GM21717 (cell line): ENCODE results near the gene SHISA7.
"Not testable (repeated sequence)": the region's sequence is repeated elsewhere in the genome, so short reads cannot be mapped to it uniquely, and the experiment has no call there.

Experiments used
- ATAC-seq: cut with Tn5 transposase; IDR thresholded peaks from one replicate; pipeline ENCODE4 v1.9.1; 2021; ENCODE audit warnings: mild to moderate bottlenecking, moderate library complexity; ENCODE audit not compliant: unreplicated experiment

SHISA7 gene

DNA sequence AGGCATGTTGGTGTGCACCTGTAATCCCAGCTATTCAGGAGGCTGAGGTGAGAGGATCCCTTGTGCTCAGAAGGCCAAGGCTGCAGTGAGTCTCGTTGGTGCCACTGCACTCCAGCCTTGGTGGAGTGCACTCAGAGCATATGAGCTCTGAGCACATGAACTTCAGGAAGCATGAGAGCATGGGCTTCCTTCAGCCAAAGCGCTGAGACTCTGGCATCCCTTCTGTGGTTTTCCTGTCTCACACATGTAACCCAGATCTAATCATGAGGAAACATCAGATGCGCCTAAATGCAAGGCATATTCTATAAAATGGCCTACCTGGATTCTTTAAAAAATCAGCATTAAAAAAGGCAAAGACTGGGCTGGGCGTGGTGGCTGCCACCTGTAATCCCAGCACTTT lies 21.8 kb downstream of the SHISA7 start:
- ATAC-seq = not testable (repeated sequence)

DNA sequence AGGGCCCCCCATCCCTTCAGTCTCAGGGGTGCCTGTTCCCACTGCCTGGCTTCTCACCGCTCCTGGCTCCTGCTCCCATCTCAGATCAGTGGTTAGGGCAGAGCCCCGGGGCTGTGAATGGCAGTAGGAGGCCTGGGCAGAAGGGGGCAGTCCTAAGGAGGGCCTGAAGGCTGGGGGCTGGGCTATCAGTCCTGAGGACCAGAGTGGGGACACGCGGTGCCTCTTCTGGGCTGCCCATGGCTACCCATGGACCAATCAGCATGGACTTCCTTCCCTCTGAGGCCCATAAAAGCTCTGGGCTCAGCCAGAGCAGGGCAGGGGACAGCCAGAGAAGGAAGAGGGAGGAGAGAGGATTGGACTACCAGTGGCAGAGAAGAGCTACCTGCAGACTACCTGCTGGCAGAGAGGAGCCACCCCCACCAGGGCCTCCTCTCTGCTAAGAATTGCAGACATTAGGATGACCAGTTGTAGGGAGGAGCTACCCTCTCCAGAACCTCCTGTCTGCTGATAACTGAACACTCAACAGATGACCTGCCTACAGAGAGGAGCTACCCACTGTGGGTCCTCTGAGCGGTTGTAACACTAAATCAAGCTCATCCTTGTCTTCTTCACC lies 23.4 kb downstream of the SHISA7 start:
- ATAC-seq = no peak

DNA sequence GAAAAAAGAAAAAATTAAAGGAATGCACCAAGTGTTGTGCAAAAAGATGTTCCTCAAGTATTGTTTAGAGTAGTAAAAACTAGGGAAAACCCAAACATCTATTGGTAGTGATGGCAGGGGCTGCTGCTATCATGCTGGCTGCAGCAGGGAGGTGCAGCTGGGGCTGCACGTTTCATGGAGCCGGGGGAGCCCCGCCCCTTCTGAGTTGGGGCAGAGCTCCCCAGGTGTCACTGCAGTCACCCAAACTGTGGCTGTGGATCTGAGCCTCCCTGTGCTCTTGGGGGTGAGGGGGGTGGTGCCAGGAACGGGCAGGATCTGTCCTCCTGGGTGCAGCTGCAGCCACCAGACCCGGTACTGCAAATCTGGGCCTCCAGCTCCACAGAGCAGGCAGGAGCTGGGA lies 24.0 kb downstream of the SHISA7 start:
- no peak for ATAC-seq

DNA sequence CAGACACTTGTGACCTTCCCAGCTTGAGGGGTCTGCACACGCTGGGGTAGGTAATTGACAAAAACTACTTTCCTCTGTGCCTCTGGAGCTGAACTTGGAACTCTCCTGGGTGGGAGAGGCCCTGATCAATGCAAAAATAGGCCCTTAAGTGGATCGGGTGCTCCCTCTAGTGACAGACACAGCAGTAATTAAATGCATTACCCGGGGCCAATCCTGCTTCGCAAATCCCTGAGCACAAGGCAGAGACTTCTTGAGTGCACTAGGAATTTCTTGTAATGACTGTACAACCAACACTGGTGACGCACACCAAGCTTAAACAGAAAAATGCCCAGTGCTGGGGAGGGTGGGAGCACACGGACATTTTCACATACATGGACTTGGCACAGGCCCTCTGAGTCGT lies 24.9 kb downstream of the SHISA7 start:
- no peak for ATAC-seq

DNA sequence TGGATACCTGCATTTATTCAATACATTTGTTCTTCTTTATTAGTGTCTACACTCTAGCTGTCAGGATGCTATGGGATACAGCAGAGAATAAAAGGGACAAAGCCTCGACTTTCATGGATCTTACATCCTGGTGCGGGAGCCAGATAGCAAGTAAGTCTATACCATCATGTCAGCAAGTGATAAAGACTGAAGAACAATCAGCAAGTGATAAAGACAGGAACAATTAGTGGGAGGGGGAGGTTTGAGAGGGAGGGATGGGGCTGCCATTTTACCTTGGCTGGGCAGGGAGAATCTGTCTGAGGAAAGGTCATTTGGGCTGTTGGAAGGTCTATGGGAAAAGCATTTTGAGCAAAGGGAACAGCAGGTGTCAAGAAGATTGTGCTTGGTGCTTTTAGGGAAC lies 32.9 kb downstream of the SHISA7 start:
- no peak for ATAC-seq

DNA sequence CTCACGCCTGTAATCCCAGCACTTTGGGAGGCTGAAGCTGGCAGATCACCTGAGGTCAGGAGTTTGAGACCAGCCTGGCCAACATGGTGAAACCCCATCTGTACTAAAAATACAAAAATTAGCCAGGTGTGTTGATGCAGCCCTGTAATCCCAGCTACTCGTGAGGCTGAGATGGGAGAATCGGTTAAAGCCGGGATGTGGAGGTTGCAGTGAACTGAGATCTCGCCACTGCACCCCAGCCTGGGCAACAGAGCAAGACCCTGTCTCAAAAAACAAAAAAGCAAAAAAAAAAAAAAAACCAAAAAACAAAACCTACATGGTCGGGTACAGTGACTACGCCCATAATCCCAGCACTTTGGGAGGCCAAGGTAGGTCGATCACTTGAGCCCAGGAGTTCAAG lies 33.9 kb downstream of the SHISA7 start:
- ATAC-seq = not testable (repeated sequence)

DNA sequence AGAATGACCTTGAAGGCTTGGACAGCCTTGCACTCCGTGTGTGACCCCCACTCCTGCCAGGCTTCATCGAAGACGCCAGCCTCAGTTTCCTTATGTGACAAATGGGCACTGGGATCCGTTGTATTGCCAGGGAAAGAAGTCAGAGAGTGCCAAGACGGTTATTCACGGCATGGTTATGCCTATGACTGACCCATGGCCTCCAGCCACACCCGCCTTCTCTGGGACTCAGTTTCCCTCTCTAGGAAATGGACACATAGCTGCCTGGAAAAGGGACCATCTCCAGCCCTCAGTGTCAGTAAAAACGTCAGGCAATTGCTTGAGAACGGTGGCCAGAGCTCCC lies 34.6 kb downstream of the SHISA7 start:
- ATAC-seq = no peak

DNA sequence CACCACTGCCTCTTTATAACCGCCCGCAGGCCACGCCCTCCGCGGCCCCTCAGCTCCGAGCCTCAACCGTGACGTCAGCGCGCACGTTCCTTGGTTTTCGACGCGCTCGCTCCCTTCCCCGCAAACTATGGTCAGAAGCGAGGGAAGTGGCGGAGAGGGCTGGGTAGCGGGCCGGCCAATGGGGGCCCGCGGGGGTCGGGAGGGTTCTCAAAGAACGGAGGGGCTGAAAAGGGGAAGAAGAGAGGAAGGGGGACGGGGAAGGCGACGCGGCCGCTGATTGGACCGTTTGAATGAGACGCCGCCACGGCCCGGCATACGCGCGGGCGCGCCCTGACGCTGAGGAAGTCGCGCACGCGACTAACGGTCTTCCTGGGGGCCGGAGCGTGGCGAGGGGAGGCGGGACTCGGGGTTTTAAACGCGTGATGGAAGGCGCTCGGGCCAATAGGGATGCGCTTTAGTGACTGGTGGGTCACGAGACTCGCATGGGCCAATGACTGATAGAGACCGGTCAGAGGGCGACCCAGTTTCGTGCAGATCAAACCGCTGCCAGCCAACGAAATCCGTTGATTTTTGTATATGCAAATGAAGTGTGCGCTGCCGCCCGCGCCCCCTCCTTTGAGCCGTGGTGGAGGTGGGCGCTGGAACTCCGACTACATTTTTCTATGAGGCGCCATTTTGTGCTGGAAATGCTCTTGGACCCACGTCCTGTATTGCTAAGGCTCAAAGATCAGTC lies 35.1 kb downstream of the SHISA7 start:
- peak; percentile 80 for ATAC-seq

DNA sequence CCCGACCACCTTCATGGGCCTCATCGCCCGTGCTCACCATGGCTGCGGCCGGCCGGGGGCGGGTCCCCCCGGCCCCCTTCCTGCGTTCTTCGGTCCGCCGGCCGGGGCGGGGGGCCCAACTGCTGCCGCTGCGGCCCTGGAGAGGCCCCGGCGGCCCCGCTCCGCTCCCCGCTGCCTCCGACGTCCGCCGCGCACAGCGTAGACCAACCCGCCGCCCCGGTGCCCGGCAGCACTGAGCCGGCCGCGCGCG lies 35.6 kb downstream of the SHISA7 start, which contains the start of gene UBE2S:
TSS of gene UBE2S (minus strand) at position 239 of the 250 bp plus-strand sequence. CDS start at position 40, 199 bp downstream.
- ATAC-seq = not testable (repeated sequence)

DNA sequence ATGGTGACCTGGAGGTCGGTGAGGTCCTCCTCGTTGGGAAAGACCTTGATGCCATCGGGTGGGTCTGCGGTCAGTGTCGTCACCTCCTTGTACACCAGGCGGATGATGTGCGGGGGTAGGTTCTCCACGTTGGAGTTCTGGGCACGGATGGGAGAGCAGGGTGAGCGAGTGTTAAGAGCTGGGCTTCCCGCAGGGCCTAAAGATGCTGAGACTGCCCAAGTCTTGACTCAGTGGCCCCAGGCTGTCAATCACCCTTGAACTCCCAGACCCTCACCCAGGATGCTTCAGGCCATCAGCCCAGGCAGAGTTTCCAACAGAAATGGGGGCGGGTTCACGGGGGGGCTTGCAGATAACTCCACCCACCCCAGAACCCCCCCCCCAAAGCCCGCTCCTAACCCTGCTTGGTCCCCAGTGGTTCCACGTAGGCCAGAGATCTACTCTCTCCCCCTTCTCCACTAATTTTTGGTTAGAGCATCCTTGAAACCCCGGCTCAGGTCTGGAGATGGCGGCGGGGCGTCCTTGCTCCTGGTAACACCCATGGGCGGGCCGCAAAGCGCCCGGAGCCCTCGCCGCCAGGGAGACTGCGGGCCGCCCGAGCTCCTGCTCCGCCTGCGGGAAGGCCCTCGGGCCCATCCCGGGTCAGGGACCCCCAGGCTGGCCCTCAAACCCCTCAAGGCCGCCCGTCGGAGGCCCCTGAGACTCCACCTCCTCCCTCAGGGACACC lies 36.1 kb downstream of the SHISA7 start:
- ATAC-seq = no peak

DNA sequence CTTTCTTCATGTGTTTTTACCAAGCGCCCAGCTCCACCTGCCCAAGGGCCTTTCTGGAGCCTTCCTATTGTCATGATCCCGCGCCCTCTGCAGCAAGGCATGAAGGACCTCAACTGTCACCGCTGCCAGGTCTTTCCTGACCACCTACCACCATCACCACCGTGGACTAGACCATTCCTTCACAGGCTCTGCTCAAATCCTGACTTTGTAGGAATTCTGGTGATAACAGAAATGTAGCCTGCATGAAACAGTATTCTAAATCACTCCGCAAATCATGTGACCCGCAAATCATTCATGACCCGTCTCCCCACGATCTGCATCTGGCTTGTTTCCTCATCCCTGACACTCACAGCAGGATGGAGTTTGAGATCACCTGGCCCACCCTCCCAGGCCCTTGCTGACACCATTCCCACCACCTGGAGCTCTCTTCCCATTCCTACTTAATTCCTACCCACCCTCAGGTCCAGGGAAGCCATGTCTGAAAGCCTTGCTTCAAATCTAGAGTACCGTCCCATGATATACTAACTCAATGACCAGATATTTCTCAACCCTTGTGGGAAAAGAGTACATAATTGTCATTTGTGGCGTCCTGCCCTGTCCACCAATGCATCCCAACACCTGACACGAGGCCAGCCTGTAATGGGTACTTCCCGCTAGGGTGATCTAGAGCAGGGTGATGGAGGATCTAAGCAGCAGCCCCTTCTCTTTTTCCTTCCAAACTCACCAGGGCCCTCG lies 36.8 kb downstream of the SHISA7 start:
- no peak for ATAC-seq

DNA sequence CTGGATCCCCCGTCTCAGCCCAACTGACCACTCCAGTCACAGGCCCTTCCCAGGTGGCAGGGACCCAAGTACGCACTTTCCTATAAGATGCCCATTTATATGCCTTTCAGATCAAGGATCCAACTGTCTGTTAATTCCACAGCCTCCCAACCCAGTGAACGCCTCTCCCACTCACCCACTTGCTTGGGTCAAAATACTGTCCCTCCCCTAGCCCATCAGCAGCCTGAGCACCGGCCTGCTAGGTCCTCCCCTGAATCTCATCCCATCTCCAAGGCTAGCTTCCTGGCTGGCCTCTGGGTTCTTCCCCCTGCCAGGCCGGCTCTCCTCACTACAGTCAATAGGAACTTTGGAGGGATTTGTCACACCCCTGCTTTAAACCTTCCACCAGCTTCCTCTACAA lies 37.5 kb downstream of the SHISA7 start:
- no peak for ATAC-seq

DNA sequence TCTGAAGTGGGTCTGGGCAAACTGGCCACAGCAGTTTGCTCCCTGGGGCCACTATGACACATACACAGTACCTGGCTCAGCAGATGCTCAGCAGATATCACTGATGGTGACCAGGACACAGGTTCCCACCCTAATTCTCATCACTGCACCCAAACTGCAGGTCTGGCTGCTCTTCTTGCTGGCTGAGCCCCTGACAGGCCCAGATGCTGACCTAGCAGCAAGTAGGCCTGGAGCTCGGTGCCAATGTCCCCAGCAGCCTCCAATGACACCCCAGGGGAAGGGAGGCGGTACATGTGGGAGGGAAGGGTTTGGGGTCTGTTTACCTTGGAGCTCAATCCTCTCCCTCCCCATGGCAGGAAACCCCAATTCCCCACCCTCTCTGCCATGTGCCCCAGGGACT lies 40.6 kb downstream of the SHISA7 start:
- no peak for ATAC-seq

DNA sequence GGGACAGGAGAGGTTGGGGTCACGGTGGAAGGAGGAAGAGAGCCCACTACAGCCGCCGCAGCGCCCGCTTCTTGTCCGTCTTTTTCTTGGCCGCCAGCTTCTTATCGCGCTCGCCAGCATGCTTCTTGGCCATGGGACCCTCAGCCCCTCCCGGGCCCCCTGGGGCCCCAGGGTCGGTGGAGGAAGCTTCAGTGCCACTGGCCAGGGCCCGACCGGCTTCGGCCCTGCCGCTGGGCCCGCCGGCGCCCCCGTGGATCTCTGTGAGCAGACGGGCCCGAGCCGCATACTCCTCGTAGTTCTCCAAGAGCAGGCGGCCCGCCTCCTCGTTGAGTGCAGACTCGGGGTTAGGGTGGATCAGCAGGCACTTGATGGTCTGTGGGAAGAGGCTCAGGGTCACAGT lies 41.7 kb downstream of the SHISA7 start:
- not testable (repeated sequence) for ATAC-seq

DNA sequence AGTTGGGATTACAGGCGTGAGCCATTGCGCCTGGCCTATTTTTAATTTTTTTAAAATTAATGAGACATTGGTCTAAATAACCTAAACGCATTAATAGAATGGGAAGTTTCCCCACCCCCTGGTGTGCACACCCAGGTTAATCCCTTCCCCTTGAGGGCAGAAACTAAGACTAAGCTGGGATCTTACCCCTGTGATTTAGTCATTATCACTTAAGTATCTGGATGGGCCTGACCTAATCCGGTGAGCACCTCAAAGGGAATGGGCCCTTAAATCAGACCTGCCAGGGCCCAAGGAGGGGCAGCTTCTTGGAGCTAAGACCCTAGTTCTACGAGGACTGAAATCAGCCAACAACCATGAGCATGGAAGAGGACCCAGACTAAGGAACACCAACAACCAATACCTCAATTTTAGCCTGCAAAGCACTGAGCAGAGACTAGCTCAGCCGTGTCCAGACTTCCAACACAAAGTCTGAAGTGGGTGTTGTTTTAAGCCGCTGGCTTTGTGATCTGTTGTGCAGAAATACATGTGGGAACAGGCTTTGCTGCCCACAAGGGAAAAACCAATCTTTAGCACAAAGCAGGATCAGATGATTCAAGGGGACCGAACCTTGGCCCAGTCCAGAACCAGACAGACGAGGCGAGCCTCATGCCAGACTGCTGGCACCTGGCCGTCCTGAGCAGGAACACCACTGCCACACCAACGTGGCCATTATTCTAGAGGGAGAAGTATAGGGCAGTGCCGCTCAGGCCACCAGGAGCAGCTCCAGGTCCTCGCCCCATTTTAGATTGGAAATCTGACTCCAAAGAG lies 42.6 kb downstream of the SHISA7 start:
- ATAC-seq = no peak

DNA sequence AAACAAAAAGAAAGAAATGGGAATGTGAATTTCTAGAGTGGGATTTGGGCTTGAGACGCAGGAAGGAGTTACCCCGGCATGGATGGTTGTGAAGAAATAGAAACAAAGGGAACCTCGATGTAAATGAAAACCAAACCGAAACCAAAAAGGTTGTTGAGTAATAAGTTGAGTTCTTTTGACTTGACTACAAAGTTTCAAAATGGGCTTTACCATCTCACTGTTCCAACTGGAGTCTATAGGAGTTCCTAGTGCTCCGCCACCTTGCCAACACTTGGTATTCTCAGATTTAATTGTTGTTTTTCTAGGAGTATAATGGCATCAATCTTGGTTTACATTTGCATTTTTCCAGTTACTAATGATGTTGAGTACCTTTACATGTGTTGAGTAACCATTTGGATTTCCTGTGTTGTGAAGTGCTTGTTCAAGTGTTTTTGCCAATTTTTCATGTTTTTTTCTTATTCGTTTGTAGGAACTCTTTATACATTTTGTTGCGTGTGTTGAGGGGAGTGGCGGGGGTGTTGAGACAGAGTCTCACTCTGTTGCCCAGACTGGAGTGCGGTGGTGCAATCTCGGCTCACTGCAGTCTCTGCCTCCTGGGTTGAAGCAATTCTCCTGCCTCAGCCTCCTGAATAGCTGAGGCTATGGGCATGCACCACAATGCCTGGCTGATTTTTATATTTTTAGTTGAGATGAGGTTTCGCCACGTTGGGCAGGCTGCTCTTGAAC lies 44.7 kb downstream of the SHISA7 start:
- no peak for ATAC-seq

DNA sequence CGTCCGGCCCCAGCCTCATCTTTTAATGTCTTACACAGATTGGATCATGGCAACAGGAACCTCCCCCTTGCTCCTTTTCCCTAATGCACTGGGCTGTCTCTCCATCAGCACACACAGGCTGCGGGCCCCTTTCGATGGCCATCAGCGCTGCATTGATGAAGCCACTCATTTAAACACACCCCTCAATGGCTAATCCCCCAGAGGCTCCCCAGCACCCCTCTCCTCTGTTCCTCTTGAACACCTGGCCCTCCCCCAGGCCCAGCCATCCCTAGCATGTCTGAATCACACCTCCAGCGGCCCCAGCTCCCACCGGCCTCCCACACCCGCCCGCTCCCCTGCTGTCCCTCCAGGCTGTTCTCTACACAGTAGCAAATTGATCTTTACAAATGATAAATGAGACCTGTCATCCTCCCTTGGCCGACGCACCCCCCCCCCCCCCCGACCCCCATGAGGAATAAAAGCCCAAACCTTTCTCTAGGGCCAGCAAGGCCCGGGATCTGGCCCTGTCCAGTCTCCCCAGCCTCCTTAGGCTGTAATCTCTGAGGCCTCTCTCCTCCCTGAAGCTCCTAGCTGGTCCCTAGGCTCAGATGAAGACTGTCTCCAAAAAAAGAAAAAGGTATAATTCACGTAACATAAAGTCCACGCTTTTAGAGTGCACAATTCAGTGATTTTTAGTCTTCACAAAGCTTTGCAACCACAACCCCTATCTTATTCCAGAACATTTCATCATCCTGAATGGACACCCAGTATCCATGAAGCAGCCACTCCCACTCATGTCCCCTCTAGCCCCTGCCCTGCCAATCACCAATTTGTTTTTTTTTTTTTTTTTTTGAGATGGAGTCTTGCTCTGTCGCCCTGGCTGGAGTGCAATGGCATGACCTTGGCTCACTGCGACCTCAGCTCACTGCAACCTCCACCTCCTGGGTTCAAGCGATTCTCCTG lies 50.0 kb downstream of the SHISA7 start:
- no peak for ATAC-seq

DNA sequence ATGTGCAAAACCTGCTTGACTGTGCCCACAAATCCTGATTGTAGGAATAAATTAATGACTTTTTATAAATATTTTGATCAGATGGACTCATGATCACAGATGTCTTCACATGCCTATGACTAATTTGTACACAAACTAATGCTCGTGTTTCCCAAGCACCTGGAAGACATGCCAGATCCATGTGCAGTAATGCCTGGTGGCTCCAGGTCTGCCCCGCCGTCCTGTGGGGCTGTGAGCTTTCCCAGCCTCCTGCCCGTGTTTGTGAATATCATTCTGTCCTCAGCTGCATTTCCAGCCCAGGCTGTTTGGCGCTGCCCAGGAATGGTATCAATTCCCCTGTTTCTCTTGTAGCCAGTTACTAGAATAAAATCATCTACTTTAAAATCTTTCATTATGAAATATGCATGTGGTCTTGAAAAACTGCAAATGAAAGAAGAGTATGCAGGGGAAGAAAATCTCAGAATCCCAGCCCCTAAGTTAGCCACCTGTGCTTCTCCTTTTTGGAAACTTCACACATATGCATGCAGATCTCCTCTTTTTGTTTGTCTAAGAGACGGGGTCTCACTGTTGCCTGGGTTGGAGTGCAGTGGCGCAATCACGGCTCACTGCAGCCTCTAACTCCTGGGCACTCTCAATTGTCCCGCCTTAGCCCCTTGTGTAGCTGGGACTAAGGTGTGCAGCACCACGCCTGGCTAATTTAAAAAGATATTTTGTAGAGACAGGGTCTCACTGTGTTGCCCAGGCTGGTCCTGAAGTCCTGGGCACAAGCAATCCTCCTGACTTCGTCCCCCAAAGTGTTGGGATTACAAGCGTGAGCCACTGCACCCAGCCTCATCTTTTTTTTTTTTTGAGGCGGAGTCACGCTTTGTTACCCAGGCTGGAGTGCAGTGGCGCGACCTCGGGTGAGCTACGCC lies 51.1 kb downstream of the SHISA7 start:
- no peak for ATAC-seq
